Measurements from ENCODE around the gene LRRC23.

GRCh38 chr12:6941782-6942181 lies 37.2 kb downstream of the LRRC23 start:
- no peak for TF ChIP-seq CTCF (IDR thresholded peaks at IDR 0.05)
- no peak for TF ChIP-seq EP300 (IDR thresholded peaks at IDR 0.05)

Data from tibial nerve (tissue), 4 donors.